Lower leg skin (tissue), 4 donors: ENCODE results near the gene RPS6KC1. TPM values are rescaled to one million over a fixed set of nuclear protein-coding genes. Genes with fewer than 3 reads are reported as not detected.
"Not testable (repeated sequence)": the region's sequence is repeated elsewhere in the genome, so short reads cannot be mapped to it uniquely, and the experiment has no call there.

Experiments used
- DNase-seq, 2 donors: peaks; one replicate each; pipeline ENCODE4 v3.0.0-alpha.2; 2019; ENCODE audit warnings: low spot score in 2 of 2
- H3K4me3 ChIP-seq: fragments of 200-600 bp; sonication (generic); 2 replicates; pipeline ENCODE4 v1.5.1; 2017; ENCODE audit warnings: mild to moderate bottlenecking, low read depth; ENCODE audit not compliant: poor library complexity, severe bottlenecking
- CTCF ChIP-seq, 3 donors: fragments of 450-650 bp; IDR thresholded peaks; one replicate each; pipeline ENCODE4 v1.5.1; 2016; ENCODE audit warnings: antibody characterized with exemption in 3 of 3, mild to moderate bottlenecking in 3 of 3, moderate library complexity in 2 of 3
- POLR2A ChIP-seq, 2 donors: fragments of 450-650 bp; IDR thresholded peaks; one replicate each; pipeline ENCODE4 v1.6.1; 2016 to 2017; ENCODE audit warnings: antibody characterized with exemption in 2 of 2, mild to moderate bottlenecking in 1 of 2, moderate library complexity in 1 of 2
- WGBS, 2 donors: methylation state at CpG; one replicate each; pipeline ENCODE4 v1.1.5; 2018; 5-methylcytosine and 5-hydroxymethylcytosine counted together
- intact Hi-C: fragments of 100-400 bp; cut with DNase I; formaldehyde crosslinking; loops from one replicate; pipeline ENCODE4 v1.15.0; 2023; ENCODE audit warnings: low total_unique reads
- total RNA-seq, 4 donors: library from RNA; depleted of rRNA; stranded (reverse); fragments of >200 nt; gene quantifications; one replicate each; pipeline ENCODE4 v1.1.0, GENCODE V29; 2016

RPS6KC1 gene
- total RNA-seq, 4 donors from 2014 or later: 7.6 to 15.5 (median 10.6) TPM

GRCh38 chr1:213194383-213194782 lies 143.3 kb downstream of the RPS6KC1 start:
- no peak for TF ChIP-seq POLR2A (IDR thresholded peaks at IDR 0.05)
- no peak for TF ChIP-seq CTCF (IDR thresholded peaks at IDR 0.05)
- intact Hi-C loops: no loop called here
- WGBS, 2 donors: 96 to 97% methylated on average over 5 of the region's 5 CpGs

GRCh38 chr1:213194855-213195254 lies 143.8 kb downstream of the RPS6KC1 start:
- H3K4me3 ChIP-seq: no peak overlapping the region
- TF ChIP-seq CTCF (IDR thresholded peaks at IDR 0.05): no peak
- no peak for TF ChIP-seq POLR2A (IDR thresholded peaks at IDR 0.05)
- intact Hi-C loops: no loop called here
- no peak for DNase-seq

More at GRCh38 chr1:213194383-213194782, 143.3 kb downstream of the RPS6KC1 start:
- H3K4me3 ChIP-seq: no peak overlapping the region
- DNase-seq: no peak

GRCh38 chr1:213196328-213197054 lies 145.4 kb downstream of the RPS6KC1 start:
- intact Hi-C loops, H3K4me3 ChIP-seq, DNase-seq: not testable (repeated sequence)
- WGBS, 2 donors: 95 to 98% methylated on average over 10 of the region's 10 CpGs

- intact Hi-C loops: no loop called here
- WGBS, 2 donors: 95 to 97% methylated on average over 3 of the region's 3 CpGs
- H3K4me3 ChIP-seq: no peak overlapping the region
These were observed 149.6 kb downstream of the RPS6KC1 start for GRCh38 chr1:213200630-213201029.

GRCh38 chr1:213201380-213202155 lies 150.5 kb downstream of the RPS6KC1 start:
- H3K4me3 ChIP-seq: no peak overlapping the region
- intact Hi-C loops: loop anchor here (1.0 kb wide), 1 partner anchor 40 kb away; no protein-coding TSS in a partner anchor
- DNase-seq: peak in 1 of 2 donors; percentile 29
- WGBS, 2 donors: 90 to 100% methylated on average over 1 of the region's 1 CpG
- TF ChIP-seq CTCF (IDR thresholded peaks at IDR 0.05) (no peak), POLR2A (IDR thresholded peaks at IDR 0.05) (no peak)

More at GRCh38 chr1:213200630-213201029, 149.6 kb downstream of the RPS6KC1 start:
- TF ChIP-seq POLR2A (IDR thresholded peaks at IDR 0.05): no peak
- no peak for TF ChIP-seq CTCF (IDR thresholded peaks at IDR 0.05)
- DNase-seq: no peak

- intact Hi-C loops: no loop called here
- no peak overlapping the region for H3K4me3 ChIP-seq
- no peak for TF ChIP-seq POLR2A (IDR thresholded peaks at IDR 0.05)
- no peak for TF ChIP-seq CTCF (IDR thresholded peaks at IDR 0.05)
- WGBS, 2 donors: 92% methylated on average over 2 of the region's 2 CpGs
- no peak for DNase-seq
These were observed 160.2 kb downstream of the RPS6KC1 start for GRCh38 chr1:213211201-213211600.

- H3K4me3 ChIP-seq, DNase-seq, intact Hi-C loops: not testable (repeated sequence)
- WGBS, 2 donors: 92 to 94% methylated on average over 2 of the region's 2 CpGs
These were observed 168.0 kb downstream of the RPS6KC1 start for GRCh38 chr1:213219076-213219475.
